ENCODE data around the gene CHRNG. TPM values are rescaled to one million over a fixed set of nuclear protein-coding genes. Genes with fewer than 3 reads are reported as not detected.

The CHRNG gene
- not detected in 2 replicates for total RNA-seq

GRCh38 chr2:232539298-232540231 lies at the start of gene CHRNG:
TSS of gene CHRNG (plus strand) at chr2:232539692. CDS start at chr2:232539748, 56 bp downstream.

GRCh38 chr2:232519581-232520438 lies 19.7 kb upstream of the CHRNG start, which contains the start of gene PRSS56:
TSS of gene PRSS56 (plus strand) at chr2:232520388. CDS start at chr2:232520599, 211 bp downstream.

GRCh38 chr2:232525791-232526371 lies 13.6 kb upstream of the CHRNG start, which contains the start of gene CHRND:
TSS of gene CHRND (plus strand) at chr2:232526160. CDS start at chr2:232526216, 56 bp downstream.

GRCh38 chr2:232550354-232551249 lies 11.1 kb downstream of the CHRNG start, which contains the start of the genes EIF4E2 and TIGD1:
TSS of gene EIF4E2 (plus strand) at chr2:232550689. CDS start at chr2:232550725, 36 bp downstream.
TSS of gene TIGD1 (minus strand) at chr2:232550557. CDS start at chr2:232549882, 675 bp downstream.

Other genes starting within 250 kb of the CHRNG start
- gene ALPP, start 160.9 kb upstream of the CHRNG start, total RNA-seq, result not detected in 2 replicates
- gene ALPG, start 132.8 kb upstream of the CHRNG start, total RNA-seq, result not detected in 2 replicates
- gene ALPI, start 83.5 kb upstream of the CHRNG start, total RNA-seq, result not detected in 2 replicates
- not detected in 2 replicates for gene ECEL1, start 51.9 kb upstream of the CHRNG start, total RNA-seq
- not detected in 2 replicates for gene PRSS56, start 19.3 kb upstream of the CHRNG start, total RNA-seq
- not detected in 2 replicates for gene CHRND, start 13.5 kb upstream of the CHRNG start, total RNA-seq
- gene TIGD1, start 10.9 kb downstream of the CHRNG start, total RNA-seq, result 0.70 and 1.9 TPM in 2 replicates
- gene EIF4E2, start 11.0 kb downstream of the CHRNG start, total RNA-seq, result 65.3 and 82.2 TPM in 2 replicates
- not detected in 2 replicates for gene EFHD1, start 93.9 kb downstream of the CHRNG start, total RNA-seq
- gene GIGYF2, start 157.6 kb downstream of the CHRNG start, total RNA-seq, result 22.8 and 26.4 TPM in 2 replicates
- not detected in 2 replicates for gene KCNJ13, start 236.9 kb downstream of the CHRNG start, total RNA-seq